Left hindlimb (tissue), 1 donor: ENCODE measurements around the gene GSTT2B.
"Not testable (repeated sequence)": the region's sequence is repeated elsewhere in the genome, so short reads cannot be mapped to it uniquely, and the experiment has no call there.

Experiments used
- DNase-seq: peaks from one replicate; pipeline ENCODE4 v3.0.0-alpha.2; 2018

GSTT2B gene

DNA sequence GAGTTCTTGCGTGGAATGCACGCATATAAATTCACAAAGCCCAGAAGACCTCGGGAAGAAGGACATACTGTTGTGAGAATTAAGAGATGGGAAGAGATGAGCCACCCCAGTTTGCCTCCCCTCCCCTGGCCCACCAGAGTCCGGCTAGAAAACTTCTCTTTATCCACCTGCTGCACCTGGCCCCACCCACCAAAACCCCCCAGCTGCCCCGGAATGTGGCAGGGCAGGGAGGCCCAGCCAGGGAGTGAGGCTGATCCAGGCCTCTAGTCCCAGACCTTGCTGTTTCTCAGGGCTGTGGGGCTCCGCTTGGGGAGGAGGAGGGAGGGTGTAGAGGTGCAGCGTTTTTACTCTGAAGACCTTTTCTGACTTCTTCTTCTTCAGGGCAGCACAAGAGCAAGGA is 19.6 kb upstream of the GSTT2B start:
- DNase-seq: not testable (repeated sequence)

GRCh38 chr22:23979557-23980240 is 18.7 kb upstream of the GSTT2B start, which contains the start of gene GSTT2:
Gene GSTT2, plus strand, starts transcription at chr22:23980134.
- DNase-seq: not testable (repeated sequence)

DNA sequence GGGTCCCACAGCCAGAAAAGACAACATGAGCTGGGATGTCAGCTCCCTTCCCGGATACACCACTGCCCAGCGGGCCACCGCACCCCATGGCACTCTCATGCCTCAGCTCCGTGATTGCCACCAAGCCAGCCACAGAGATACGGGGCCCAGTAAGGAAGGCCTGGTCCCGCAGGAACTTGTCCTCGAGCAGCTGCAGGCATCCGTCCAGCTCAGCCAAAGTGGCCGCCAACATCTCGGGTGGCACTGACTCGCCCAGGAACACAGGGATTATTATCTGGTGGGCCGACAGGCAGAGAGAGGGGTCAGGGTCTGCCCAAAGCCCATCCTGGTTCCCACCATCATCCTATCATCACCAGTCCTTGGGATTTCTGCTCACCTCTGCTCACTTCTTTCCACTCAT is 16.3 kb upstream of the GSTT2B start:
- not testable (repeated sequence) for DNase-seq

DNA sequence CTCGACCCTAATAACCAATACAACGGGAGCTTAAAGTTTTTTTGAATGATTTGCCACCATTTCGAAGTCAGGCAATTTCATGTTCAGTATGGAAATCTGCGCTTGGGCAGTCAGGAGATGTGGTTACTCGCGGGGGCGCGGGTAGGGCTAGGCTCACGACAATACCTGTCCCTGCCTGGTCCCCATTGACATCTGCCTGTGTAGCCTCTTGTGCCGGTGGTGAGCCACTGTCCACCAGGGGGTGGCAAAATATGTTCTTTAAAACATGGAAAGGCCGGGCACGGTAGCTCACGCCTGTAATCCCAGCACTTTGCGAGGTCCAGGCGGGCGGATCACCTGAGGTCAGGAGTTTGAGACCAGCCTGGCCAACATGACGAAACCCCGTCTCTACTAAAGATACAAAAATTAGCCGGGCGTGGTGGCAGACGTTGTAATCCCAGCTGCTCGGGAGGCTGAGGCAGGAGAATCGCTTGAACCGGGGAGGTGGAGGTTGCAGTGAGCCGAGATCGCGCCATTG is 13.9 kb upstream of the GSTT2B start:
- not testable (repeated sequence) for DNase-seq

DNA sequence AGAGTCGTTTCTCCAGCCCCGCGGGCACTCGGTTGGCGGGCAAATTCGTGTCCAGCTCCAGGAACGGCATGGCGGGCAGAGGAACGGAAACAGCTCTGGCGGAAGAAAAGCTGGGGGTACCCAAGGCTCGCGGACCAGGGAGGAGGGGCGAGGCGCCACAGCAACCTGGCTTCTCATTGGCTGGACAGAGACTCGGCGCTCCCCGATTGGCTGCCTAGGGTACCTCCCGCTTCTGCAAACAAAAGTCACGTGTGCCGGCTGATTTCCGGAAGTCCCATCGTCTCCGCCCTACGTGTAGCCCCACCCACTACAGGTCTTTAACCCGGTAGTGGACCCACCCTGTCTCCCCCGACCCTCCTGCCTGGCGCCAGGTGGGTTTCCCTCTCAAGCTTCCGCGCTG is 13.3 kb upstream of the GSTT2B start, which contains the start of gene DDT:
TSS of gene DDT (minus strand) at position 97 of the 400 bp plus-strand sequence. CDS start at position 70, 27 bp downstream.
- not testable (repeated sequence) for DNase-seq

- DNase-seq: not testable (repeated sequence)
Measured at GRCh38 chr22:23971927-23972326, 10.9 kb upstream of the GSTT2B start.

DNA sequence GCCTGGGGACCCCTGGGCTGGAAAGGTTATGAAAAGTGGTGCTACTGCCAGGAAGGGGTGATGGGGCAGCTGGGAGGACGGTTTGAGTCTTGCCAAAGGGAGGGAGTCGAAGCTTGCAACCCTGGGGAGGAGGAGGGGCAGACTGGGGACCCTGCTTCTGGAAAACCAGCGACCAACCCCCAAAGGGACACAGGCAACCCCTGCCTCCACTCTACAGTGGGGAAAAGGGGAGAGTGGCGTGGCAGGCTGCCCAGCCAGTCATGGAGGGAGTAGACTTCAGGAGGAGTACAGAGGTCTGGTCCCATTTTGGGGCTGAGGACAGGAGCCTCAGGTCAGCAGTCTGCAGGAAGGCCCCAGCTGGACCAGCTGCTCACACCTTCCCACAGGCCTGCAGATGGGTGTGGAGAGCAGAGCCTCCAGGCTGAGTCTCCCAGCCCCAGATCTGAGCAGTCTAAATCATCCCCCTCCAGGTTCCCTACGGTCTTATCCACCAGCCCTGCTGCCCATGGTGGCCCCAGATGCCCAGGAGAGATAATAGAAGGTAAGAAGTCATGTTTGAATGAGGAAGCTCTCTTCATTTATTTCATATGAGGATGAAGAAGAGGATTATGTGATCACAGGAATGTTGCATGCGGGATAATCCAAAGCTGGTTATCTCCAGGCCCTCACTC is 10.0 kb upstream of the GSTT2B start:
- DNase-seq: no peak

DNA sequence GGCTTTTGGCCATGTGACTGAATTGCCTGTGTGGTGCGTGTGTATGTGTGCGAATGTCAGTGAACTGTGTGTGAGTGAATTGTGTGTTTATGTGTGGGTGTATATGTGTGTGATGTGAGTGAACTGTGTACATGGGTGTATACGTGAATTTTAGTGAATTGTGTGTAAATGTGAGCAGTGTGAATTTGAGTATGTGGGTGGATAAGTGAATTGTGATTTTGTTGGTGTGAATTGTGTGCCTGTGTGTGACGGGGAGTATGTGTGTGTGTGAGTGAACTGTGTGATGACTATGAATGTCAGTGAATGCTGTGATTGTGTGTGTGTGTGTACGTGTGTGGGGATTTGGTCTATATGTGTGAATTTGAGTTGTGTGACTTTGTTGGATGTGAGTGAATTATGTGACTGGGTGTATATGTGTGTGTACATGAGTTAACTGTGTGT is 9.2 kb upstream of the GSTT2B start:
- DNase-seq: no peak

- no peak for DNase-seq
Measured at GRCh38 chr22:23969071-23969470, 8.1 kb upstream of the GSTT2B start.

DNA sequence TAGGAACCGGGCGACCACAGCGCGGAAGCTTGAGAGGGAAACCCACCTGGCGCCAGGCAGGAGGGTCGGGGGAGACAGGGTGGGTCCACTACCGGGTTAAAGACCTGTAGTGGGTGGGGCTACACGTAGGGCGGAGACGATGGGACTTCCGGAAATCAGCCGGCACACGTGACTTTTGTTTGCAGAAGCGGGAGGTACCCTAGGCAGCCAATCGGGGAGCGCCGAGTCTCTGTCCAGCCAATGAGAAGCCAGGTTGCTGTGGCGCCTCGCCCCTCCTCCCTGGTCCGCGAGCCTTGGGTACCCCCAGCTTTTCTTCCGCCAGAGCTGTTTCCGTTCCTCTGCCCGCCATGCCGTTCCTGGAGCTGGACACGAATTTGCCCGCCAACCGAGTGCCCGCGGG is 5.6 kb upstream of the GSTT2B start, which contains the start of gene DDTL:
TSS of gene DDTL (plus strand) at position 321 of the 400 bp plus-strand sequence. CDS start at position 348, 27 bp downstream.
- not testable (repeated sequence) for DNase-seq

DNA sequence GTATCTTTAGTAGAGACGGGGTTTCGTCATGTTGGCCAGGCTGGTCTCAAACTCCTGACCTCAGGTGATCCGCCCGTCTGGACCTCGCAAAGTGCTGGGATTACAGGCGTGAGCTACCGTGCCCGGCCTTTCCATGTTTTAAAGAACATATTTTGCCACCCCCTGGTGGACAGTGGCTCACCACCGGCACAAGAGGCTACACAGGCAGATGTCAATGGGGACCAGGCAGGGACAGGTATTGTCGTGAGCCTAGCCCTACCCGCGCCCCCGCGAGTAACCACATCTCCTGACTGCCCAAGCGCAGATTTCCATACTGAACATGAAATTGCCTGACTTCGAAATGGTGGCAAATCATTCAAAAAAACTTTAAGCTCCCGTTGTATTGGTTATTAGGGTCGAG is 5.1 kb upstream of the GSTT2B start:
- DNase-seq: not testable (repeated sequence)

- DNase-seq: peak; percentile 52
Measured at GRCh38 chr22:23956301-23956900, 4.6 kb downstream of the GSTT2B start.

DNA sequence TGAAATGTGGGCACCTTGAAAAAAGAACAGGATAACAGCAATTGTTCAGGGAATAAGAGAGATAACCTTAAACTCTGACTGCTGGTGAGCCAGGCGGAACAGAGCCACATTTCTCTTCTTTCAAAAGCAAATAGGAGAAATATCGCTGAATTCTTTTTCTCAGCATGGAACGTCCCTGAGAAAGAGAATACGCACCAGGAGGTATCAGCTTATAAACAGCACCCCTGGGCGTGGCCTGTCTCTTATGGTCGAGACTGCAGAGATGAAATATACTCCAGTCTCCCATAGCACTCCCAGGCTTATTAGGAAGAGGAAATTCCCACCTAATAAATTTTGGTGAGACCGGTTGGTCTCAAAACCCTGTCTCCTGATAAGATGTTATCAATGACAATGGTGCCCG is 5.1 kb downstream of the GSTT2B start:
- not testable (repeated sequence) for DNase-seq

DNA sequence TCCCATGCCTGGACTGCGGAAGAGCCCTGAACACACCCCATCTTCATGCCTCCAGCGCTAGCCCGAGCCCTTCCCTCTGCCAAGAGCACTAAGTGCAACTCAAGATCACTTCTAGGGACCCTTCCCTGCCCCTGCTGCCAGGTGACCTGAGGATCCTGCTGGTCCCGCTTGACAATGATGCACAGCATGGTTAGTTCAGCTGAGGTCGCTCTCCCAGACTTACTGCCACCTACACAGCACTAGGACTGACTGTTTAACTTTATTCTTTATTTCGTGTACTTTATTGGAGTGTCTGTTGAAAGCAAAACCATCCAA is 6.0 kb downstream of the GSTT2B start:
- DNase-seq: not testable (repeated sequence)

- DNase-seq: not testable (repeated sequence)
Measured at GRCh38 chr22:23954193-23954990, 6.6 kb downstream of the GSTT2B start.

- DNase-seq: not testable (repeated sequence)
Measured at GRCh38 chr22:23953485-23953884, 7.5 kb downstream of the GSTT2B start.

DNA sequence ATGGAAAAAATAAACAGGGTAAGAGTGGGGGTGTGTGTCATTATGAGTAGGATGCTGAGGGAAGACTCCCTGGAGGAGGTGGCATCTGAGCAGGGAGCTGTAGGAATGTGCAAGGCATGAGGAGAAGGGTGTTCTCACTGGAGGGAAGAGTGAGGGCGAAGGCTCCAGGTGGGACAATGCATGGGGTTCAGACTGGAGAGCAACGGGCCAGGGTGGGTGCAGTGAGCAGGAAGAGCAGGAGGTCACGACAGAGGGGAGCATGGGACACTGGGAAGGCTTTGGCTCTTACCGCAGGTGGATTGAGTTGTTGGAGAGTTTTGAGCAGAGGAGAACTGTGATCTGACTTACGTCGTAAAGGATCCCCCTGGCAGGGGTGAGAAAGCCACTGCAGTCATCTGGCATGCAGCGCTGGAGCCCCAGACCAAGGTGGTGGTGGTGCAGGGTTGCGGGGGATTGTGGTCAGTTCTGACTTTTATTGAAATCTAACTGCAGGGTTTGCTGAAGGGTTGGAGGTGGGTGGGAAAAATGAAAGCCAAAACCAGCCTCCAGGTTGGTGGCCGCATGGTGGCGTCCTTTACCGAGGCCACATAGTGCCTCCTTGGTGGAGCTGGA is 8.1 kb downstream of the GSTT2B start:
- not testable (repeated sequence) for DNase-seq

- not testable (repeated sequence) for DNase-seq
Measured at GRCh38 chr22:23951383-23951782, 9.6 kb downstream of the GSTT2B start.

GRCh38 chr22:23949764-23950163 is 11.2 kb downstream of the GSTT2B start:
- DNase-seq: not testable (repeated sequence)

- not testable (repeated sequence) for DNase-seq
Measured at GRCh38 chr22:23947391-23947790, 13.6 kb downstream of the GSTT2B start.

GRCh38 chr22:23940166-23940565 is 20.8 kb downstream of the GSTT2B start:
- not testable (repeated sequence) for DNase-seq

DNA sequence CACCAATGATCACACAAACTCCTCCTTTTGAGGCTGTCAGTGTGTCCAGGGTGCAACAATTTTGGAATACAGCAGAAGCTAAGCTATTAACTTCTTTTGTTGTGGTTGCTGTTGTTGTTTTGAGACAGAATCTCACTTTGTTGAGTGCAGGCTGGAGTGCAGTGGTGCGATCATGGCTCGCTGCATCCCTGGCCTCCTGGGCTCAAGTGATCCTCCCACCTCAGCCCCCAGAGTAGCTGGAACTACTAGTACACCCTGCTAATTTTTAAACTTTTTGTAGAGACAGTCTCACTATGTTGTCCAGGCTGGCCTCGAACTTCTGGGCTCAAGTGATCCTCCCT is 22.0 kb downstream of the GSTT2B start:
- no peak for DNase-seq
